GM23248 (cell line): ENCODE measurements around the gene NUDT22. TPM values are rescaled to one million over a fixed set of nuclear protein-coding genes. Genes with fewer than 3 reads are reported as not detected.

Source experiments
- DNase-seq: peaks from one replicate; pipeline ENCODE4 v3.0.0-alpha.2; 2015
- H2AFZ ChIP-seq: fragments of 200-600 bp; sonication (generic); 2 replicates; pipeline ENCODE4 v1.6.1; 2016; ENCODE audit warnings: antibody characterized with exemption
- H3F3A ChIP-seq: fragments of 200-600 bp; sonication (generic); 2 replicates; pipeline ENCODE4 v1.6.1; 2016; ENCODE audit warnings: mild to moderate bottlenecking, antibody characterized with exemption, mixed run types; ENCODE audit not compliant: insufficient read depth
- H3K27ac ChIP-seq: fragments of 200-600 bp; sonication (generic); 2 replicates; pipeline ENCODE4 v1.5.1; 2016; ENCODE audit warnings: mild to moderate bottlenecking
- H3K27me3 ChIP-seq: fragments of 200-600 bp; sonication (generic); replicated peaks from 2 replicates; pipeline ENCODE4 v1.6.1; 2016; ENCODE audit warnings: mild to moderate bottlenecking; ENCODE audit not compliant: insufficient read depth
- H3K36me3 ChIP-seq: fragments of 200-600 bp; sonication (generic); 2 replicates; pipeline ENCODE4 v1.6.1; 2016; ENCODE audit warnings: low read depth, mild to moderate bottlenecking
- H3K4me1 ChIP-seq: fragments of 200-600 bp; sonication (generic); 2 replicates; pipeline ENCODE4 v1.6.1; 2016; ENCODE audit warnings: mild to moderate bottlenecking; ENCODE audit not compliant: insufficient read depth
- H3K4me2 ChIP-seq: fragments of 200-600 bp; sonication (generic); one replicate; pipeline ENCODE4 v1.6.1; 2016; ENCODE audit warnings: mild to moderate bottlenecking; ENCODE audit not compliant: unreplicated experiment
- H3K4me3 ChIP-seq: fragments of 200-600 bp; sonication (generic); 2 replicates; pipeline ENCODE4 v1.5.1; 2016; ENCODE audit warnings: mild to moderate bottlenecking
- H3K79me2 ChIP-seq: fragments of 200-600 bp; sonication (generic); 2 replicates; pipeline ENCODE4 v1.6.1; 2016; ENCODE audit warnings: mild to moderate bottlenecking; ENCODE audit not compliant: insufficient read depth
- H3K9ac ChIP-seq: fragments of 200-600 bp; sonication (generic); 2 replicates; pipeline ENCODE4 v1.6.1; 2016; ENCODE audit warnings: mild to moderate bottlenecking
- H3K9me2 ChIP-seq: fragments of 200-600 bp; sonication (generic); 2 replicates; pipeline ENCODE4 v1.6.1; 2016; ENCODE audit warnings: mixed run types, mild to moderate bottlenecking, moderate library complexity; ENCODE audit not compliant: insufficient read depth
- H3K9me3 ChIP-seq: fragments of 200-600 bp; sonication (generic); one replicate; pipeline ENCODE4 v1.6.1; 2017; ENCODE audit warnings: low read depth
- H4K20me1 ChIP-seq: fragments of 200-600 bp; sonication (generic); 2 replicates; pipeline ENCODE4 v1.6.0; 2016; ENCODE audit not compliant: insufficient read depth
- EZH2 ChIP-seq: fragments of 200-600 bp; sonication (generic); IDR thresholded peaks from 2 replicates; pipeline ENCODE4 v1.6.1; 2018; ENCODE audit warnings: antibody characterized with exemption, mild to moderate bottlenecking; ENCODE audit not compliant: insufficient read depth, poor library complexity, severe bottlenecking
- EZH2phosphoT487 ChIP-seq: fragments of 200-600 bp; sonication (generic); IDR thresholded peaks from 2 replicates; pipeline ENCODE4 v1.6.1; 2018; ENCODE audit warnings: antibody characterized with exemption, moderate library complexity, mild to moderate bottlenecking, low read depth; ENCODE audit not compliant: insufficient read depth
- WGBS, 2 experiments: methylation state at CpG; one replicate each; pipeline ENCODE4 v1.1.6; 2015 to 2017; ENCODE audit warnings: low lambda C conversion rate in 2 of 2, low coverage in 1 of 2; ENCODE audit errors: missing lambda C conversion rate in 2 of 2; 5-methylcytosine and 5-hydroxymethylcytosine counted together
- in situ Hi-C: fragments of 300-500 bp; cut with MboI; formaldehyde crosslinking; loops from 2 replicates; pipeline ENCODE4 v1.15.0; 2020
- polyA plus RNA-seq: library from polyadenylated mRNA; unstranded; fragments of >200 nt; fragmentation: Nextera tagmentation; extraction: Ambion mirVana; gene quantifications from 2 replicates; pipeline ENCODE4 v1.2.1, GENCODE V29; 2016
- total RNA-seq: library from RNA; depleted of rRNA; stranded (reverse); fragments of >200 nt; shearing (Covaris generic); gene quantifications from 2 replicates; pipeline ENCODE4 v1.2.3, GENCODE V29; 2014

NUDT22 gene
- total and polyA plus RNA-seq, 2 experiments from 2014 or later = 74.5 to 97.9 TPM

GRCh38 chr11:64241491-64242374, 15.7 kb downstream of the NUDT22 start:
- in situ Hi-C loops = no loop called here
- H3K27ac ChIP-seq = peak overlapping the region; percentile 45

GRCh38 chr11:64243236-64243854, 17.3 kb downstream of the NUDT22 start:
- no peaks in the 10 kb centered on the region for H3K9me3 ChIP-seq
- peak overlapping the region; percentile 75 for H3K4me3 ChIP-seq
- 83 to 87% methylated on average over 8 of the region's 8 CpGs for WGBS, 2 experiments

More at GRCh38 chr11:64241491-64242374, 15.7 kb downstream of the NUDT22 start:
- peak; percentile 59 for DNase-seq
- H3K36me3 ChIP-seq = no peaks in the 10 kb centered on the region; the same call in 1 of the 2 replicates
- 2% methylated on average over 19 to 49 of the region's 63 CpGs for WGBS, 2 experiments
- peak overlapping the region; percentile 36; the same call in 1 of the 2 replicates for H2AFZ ChIP-seq
- no peaks in the 10 kb centered on the region for H3K9me2 ChIP-seq
- H3K79me2 ChIP-seq = peaks cover 46% of the 10 kb centered on the region
- peak overlapping the region; percentile 75 for H3K4me3 ChIP-seq
- H3K27me3 ChIP-seq = no peaks in the 10 kb centered on the region
- peak overlapping the region; percentile 72 for H3K4me2 ChIP-seq
- no peaks in the 10 kb centered on the region for H4K20me1 ChIP-seq
- peaks cover 18% of the 10 kb centered on the region; the same call in 1 of the 2 replicates for H3F3A ChIP-seq
- peak overlapping the region; percentile 85 for H3K9ac ChIP-seq
- no peak for TF ChIP-seq EZH2phosphoT487
- no peak for TF ChIP-seq EZH2
- no peaks in the 10 kb centered on the region for H3K9me3 ChIP-seq
- H3K4me1 ChIP-seq = peaks cover 15% of the 10 kb centered on the region

GRCh38 chr11:64244107-64244506, 18.0 kb downstream of the NUDT22 start:
- H3K4me3 ChIP-seq = no peak overlapping the region
- H2AFZ ChIP-seq = no peak overlapping the region
- peaks cover 46% of the 10 kb centered on the region for H3K79me2 ChIP-seq
- no peaks in the 10 kb centered on the region for H3K9me2 ChIP-seq
- no peak for TF ChIP-seq EZH2
- TF ChIP-seq EZH2phosphoT487 = no peak
- H3K9me3 ChIP-seq = no peaks in the 10 kb centered on the region
- no peaks in the 10 kb centered on the region; the same call in 1 of the 2 replicates for H3K36me3 ChIP-seq
- 51 to 54% methylated on average over 5 of the region's 5 CpGs for WGBS, 2 experiments
- DNase-seq = no peak
- peaks cover 23% of the 10 kb centered on the region for H3F3A ChIP-seq
- in situ Hi-C loops = no loop called here
- no peaks in the 10 kb centered on the region for H3K27me3 ChIP-seq
- H3K4me2 ChIP-seq = peak overlapping the region; percentile 21
- peaks cover 15% of the 10 kb centered on the region for H3K4me1 ChIP-seq
- no peak overlapping the region for H3K9ac ChIP-seq
- H4K20me1 ChIP-seq = no peaks in the 10 kb centered on the region
- no peak overlapping the region for H3K27ac ChIP-seq

More at GRCh38 chr11:64243236-64243854, 17.3 kb downstream of the NUDT22 start:
- Histone ChIP-seq H3K79me2 (peaks cover 46% of the 10 kb centered on the region), H3K9me2 (no peaks in the 10 kb centered on the region), H3K36me3 (no peaks in the 10 kb centered on the region; the same call in 1 of the 2 replicates), H3K27me3 (no peaks in the 10 kb centered on the region), H3K4me1 (peaks cover 15% of the 10 kb centered on the region), H3K4me2 (peak overlapping the region; percentile 72), H3K27ac (0 out of 2 replicates have a peak overlapping the region, but pooled peaks have one; percentile 45), H3K9ac (no peak overlapping the region), H3F3A (peaks cover 23% of the 10 kb centered on the region), H2AFZ (no peak overlapping the region), H4K20me1 (no peaks in the 10 kb centered on the region)
- no peak for TF ChIP-seq EZH2
- TF ChIP-seq EZH2phosphoT487 = no peak
- no peak for DNase-seq
- in situ Hi-C loops = no loop called here

- H3K9me2 ChIP-seq = no peaks in the 10 kb centered on the region
- peak overlapping the region; percentile 81 for H3K4me2 ChIP-seq
- 50% methylated on average over 6 of the region's 6 CpGs for WGBS, 2 experiments
- TF ChIP-seq EZH2phosphoT487 = no peak
- TF ChIP-seq EZH2 = no peak
- no peak overlapping the region for H2AFZ ChIP-seq
- no peak for DNase-seq
- H3K9ac ChIP-seq = peak overlapping the region; percentile 92
- peaks cover 15% of the 10 kb centered on the region for H3K4me1 ChIP-seq
- H3K27ac ChIP-seq = peak overlapping the region; percentile 88
- H3K27me3 ChIP-seq = no peaks in the 10 kb centered on the region
- in situ Hi-C loops = no loop called here
- H3K36me3 ChIP-seq = no peaks in the 10 kb centered on the region; the same call in 1 of the 2 replicates
- H3F3A ChIP-seq = peaks cover 20% of the 10 kb centered on the region
- H3K79me2 ChIP-seq = peaks cover 46% of the 10 kb centered on the region
- peak overlapping the region; percentile 100 for H3K4me3 ChIP-seq
- H3K9me3 ChIP-seq = no peaks in the 10 kb centered on the region
- H4K20me1 ChIP-seq = no peaks in the 10 kb centered on the region
Observed at GRCh38 chr11:64244966-64245365, 18.9 kb downstream of the NUDT22 start.
